ENCODE data around the gene ITGAV.

DNA sequence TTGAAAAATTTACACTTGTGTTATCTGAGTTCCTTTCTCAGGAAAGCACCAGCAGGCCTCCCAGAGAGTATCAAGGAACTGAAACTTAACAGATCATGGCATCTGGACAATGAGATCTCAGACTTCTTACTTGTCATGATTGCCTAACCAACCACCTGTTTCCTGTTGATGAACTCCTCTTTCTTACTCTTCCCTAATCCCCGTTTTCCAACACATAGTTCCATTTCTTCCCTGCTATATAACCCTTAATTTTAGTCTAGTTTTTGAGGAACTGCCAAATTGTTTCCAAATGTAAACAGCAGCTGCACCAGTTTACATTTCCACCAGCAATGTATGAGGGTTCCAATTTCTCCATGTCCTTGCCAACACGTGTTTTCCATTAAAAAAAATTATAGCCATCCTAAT lies 98.0 kb downstream of the ITGAV start:
- TF ChIP-seq, protein P1, sequence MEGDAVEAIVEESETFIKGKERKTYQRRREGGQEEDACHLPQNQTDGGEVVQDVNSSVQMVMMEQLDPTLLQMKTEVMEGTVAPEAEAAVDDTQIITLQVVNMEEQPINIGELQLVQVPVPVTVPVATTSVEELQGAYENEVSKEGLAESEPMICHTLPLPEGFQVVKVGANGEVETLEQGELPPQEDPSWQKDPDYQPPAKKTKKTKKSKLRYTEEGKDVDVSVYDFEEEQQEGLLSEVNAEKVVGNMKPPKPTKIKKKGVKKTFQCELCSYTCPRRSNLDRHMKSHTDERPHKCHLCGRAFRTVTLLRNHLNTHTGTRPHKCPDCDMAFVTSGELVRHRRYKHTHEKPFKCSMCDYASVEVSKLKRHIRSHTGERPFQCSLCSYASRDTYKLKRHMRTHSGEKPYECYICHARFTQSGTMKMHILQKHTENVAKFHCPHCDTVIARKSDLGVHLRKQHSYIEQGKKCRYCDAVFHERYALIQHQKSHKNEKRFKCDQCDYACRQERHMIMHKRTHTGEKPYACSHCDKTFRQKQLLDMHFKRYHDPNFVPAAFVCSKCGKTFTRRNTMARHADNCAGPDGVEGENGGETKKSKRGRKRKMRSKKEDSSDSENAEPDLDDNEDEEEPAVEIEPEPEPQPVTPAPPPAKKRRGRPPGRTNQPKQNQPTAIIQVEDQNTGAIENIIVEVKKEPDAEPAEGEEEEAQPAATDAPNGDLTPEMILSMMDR (IDR thresholded peaks at IDR 0.05): no peak
- no peak for TF ChIP-seq EZH2 (IDR thresholded peaks at IDR 0.05)
